Suppressor macrophage treated with lipopolysaccharide for 4 hours (primary cell): Measurements from ENCODE around the gene USP17L12.
"Not testable (repeated sequence)": the region's sequence is repeated elsewhere in the genome, so short reads cannot be mapped to it uniquely, and the experiment has no call there.

Source experiments
- DNase-seq: peaks from one replicate; pipeline ENCODE4 v3.0.0-alpha.2; 2020

The USP17L12 gene, protein sequence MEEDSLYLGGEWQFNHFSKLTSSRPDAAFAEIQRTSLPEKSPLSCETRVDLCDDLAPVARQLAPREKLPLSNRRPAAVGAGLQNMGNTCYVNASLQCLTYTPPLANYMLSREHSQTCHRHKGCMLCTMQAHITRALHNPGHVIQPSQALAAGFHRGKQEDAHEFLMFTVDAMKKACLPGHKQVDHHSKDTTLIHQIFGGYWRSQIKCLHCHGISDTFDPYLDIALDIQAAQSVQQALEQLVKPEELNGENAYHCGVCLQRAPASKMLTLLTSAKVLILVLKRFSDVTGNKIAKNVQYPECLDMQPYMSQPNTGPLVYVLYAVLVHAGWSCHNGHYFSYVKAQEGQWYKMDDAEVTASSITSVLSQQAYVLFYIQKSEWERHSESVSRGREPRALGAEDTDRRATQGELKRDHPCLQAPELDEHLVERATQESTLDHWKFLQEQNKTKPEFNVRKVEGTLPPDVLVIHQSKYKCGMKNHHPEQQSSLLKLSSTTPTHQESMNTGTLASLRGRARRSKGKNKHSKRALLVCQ

GRCh38 chr4:9219852-9220251 is at the start of gene USP17L12:
TSS of gene USP17L12 (plus strand) at chr4:9220152. CDS start at chr4:9220152, 0 bp downstream.
- not testable (repeated sequence) for DNase-seq

DNA sequence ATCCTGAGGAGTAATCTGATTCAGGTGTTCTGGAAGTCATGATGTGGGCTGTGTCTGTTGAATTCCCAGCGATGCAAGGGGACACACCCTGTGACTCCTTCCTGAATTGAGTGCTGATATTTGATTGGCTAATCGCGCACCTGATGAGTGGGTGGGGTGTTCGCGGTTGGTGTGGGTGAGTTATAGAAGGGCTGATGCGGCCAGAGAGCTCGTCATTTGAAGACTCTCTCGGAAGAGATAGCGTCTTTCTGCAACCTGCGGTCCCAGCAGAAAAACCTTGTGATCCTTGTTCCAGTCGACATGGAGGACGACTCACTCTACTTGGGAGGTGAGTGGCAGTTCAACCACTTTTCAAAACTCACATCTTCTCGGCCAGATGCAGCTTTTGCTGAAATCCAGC is 9.6 kb upstream of the USP17L12 start, which contains the start of gene USP17L10:
TSS of gene USP17L10 (plus strand) at position 301 of the 400 bp plus-strand sequence. CDS start at position 301, 0 bp downstream.
- DNase-seq, result not testable (repeated sequence)

DNA sequence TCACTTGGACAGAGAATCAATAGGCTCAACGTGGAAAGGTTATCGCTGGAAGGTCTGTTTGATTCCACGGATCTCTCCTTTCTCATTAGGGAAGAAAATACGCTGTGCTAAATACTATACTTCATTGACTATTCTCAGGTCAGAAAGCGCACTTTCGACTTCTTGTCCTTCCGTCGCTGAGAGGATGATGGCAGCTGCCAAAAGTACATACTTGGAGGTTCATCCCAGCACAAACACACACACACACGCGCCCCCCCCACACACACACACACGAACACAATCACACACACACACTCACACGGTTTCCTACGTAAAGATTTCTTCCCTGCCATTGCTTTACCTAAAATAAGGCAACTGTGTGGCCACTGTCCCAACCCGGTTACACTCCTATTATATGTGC is 5.3 kb upstream of the USP17L12 start:
- DNase-seq, result not testable (repeated sequence)

DNA sequence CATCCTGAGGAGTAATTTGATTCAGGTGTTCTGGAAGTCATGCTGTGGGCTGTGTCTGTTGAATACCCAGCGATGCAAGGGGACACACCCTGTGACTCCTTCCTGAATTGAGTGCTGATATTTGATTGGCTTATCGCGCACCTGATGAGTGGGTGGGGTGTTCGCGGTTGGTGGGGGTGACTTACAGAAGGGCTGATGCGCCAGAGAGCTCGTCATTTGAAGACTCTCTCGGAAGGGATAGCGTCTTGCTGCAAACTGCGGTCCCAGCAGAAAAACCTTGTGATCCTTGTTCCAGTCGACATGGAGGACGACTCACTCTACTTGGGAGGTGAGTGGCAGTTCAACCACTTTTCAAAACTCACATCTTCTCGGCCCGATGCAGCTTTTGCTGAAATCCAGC is 4.8 kb upstream of the USP17L12 start, which contains the start of gene USP17L11:
TSS of gene USP17L11 (plus strand) at position 301 of the 400 bp plus-strand sequence. CDS start at position 301, 0 bp downstream.
- DNase-seq, result not testable (repeated sequence)

DNA sequence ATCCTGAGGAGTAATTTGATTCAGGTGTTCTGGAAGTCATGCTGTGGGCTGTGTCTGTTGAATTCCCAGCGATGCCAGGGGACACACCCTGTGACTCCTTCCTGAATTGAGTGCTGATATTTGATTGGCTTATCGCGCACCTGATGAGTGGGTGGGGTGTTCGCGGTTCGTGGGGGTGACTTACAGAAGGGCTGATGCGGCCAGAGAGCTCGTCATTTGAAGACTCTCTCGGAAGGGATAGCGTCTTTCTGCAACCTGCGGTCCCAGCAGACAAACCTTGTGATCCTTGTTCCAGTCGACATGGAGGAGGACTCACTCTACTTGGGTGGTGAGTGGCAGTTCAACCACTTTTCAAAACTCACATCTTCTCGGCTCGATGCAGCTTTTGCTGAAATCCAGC is 4.6 kb downstream of the USP17L12 start, which contains the start of gene USP17L13:
TSS of gene USP17L13 (plus strand) at position 301 of the 400 bp plus-strand sequence. CDS start at position 301, 0 bp downstream.
- not testable (repeated sequence) for DNase-seq

DNA sequence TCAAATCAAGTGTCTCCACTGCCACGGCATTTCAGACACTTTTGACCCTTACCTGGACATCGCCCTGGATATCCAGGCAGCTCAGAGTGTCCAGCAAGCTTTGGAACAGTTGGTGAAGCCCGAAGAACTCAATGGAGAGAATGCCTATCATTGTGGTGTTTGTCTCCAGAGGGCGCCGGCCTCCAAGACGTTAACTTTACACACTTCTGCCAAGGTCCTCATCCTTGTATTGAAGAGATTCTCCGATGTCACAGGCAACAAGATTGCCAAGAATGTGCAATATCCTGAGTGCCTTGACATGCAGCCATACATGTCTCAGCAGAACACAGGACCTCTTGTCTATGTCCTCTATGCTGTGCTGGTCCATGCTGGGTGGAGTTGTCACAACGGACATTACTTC is 10.3 kb downstream of the USP17L12 start:
- DNase-seq, result not testable (repeated sequence)

GRCh38 chr4:9234085-9234484 is 14.1 kb downstream of the USP17L12 start, which contains the start of gene USP17L15:
TSS of gene USP17L15 (plus strand) at chr4:9234385. CDS start at chr4:9234385, 0 bp downstream.
- not testable (repeated sequence) for DNase-seq

- not testable (repeated sequence) for DNase-seq
Observed at GRCh38 chr4:9238461-9238860, 18.5 kb downstream of the USP17L12 start.

- not testable (repeated sequence) for DNase-seq
Observed at GRCh38 chr4:9243579-9243978, 23.6 kb downstream of the USP17L12 start, which contains the start of gene USP17L17. TSS of gene USP17L17 (plus strand) at chr4:9243879. CDS start at chr4:9243879, 0 bp downstream.

DNA sequence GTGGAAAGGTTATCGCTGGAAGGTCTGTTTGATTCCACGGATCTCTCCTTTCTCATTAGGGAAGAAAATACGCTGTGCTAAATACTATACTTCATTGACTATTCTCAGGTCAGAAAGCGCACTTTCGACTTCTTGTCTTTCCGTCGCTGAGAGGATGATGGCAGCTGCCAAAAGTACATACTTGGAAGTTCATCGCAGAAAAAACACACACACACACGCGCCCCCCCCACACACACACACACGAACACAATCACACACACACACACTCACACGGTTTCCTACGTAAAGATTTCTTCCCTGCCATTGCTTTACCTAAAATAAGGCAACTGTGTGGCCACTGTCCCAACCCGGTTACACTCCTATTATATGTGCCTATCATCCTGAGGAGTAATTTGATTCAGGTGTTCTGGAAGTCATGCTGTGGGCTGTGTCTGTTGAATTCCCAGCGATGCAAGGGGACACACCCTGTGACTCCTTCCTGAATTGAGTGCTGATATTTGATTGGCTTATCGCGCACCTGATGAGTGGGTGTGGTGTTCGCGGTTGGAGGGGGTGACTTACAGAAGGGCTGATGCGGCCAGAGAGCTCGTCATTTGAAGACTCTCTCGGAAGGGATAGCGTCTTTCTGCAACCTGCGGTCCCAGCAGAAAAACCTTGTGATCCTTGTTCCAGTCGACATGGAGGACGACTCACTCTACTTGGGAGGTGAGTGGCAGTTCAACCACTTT is 28.2 kb downstream of the USP17L12 start, which contains the start of gene USP17L18:
TSS of gene USP17L18 (plus strand) at position 678 of the 728 bp plus-strand sequence. CDS start at position 678, 0 bp downstream.
- not testable (repeated sequence) for DNase-seq

DNA sequence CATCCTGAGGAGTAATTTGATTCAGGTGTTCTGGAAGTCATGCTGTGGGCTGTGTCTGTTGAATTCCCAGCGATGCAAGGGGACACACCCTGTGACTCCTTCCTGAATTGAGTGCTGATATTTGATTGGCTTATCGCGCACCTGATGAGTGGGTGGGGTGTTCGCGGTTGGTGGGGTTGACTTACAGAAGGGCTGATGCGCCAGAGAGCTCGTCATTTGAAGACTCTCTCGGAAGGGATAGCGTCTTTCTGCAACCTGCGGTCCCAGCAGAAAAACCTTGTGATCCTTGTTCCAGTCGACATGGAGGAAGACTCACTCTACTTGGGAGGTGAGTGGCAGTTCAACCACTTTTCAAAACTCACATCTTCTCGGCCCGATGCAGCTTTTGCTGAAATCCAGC is 33.1 kb downstream of the USP17L12 start, which contains the start of gene USP17L19:
TSS of gene USP17L19 (plus strand) at position 301 of the 400 bp plus-strand sequence. CDS start at position 301, 0 bp downstream.
- not testable (repeated sequence) for DNase-seq

DNA sequence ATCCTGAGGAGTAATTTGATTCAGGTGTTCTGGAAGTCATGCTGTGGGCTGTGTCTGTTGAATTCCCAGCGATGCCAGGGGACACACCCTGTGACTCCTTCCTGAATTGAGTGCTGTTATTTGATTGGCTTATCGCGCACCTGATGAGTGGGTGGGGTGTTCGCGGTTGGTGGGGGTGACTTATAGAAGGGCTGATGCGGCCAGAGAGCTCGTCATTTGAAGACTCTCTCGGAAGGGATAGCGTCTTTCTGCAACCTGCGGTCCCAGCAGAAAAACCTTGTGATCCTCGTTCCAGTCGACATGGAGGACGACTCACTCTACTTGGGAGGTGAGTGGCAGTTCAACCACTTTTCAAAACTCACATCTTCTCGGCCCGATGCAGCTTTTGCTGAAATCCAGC is 37.9 kb downstream of the USP17L12 start, which contains the start of gene USP17L20:
TSS of gene USP17L20 (plus strand) at position 301 of the 400 bp plus-strand sequence. CDS start at position 301, 0 bp downstream.
- DNase-seq, result not testable (repeated sequence)

- not testable (repeated sequence) for DNase-seq
Observed at GRCh38 chr4:9262572-9262971, 42.6 kb downstream of the USP17L12 start, which contains the start of gene USP17L21. TSS of gene USP17L21 (plus strand) at chr4:9262872. CDS start at chr4:9262872, 0 bp downstream.

GRCh38 chr4:9267319-9267718 is 47.4 kb downstream of the USP17L12 start, which contains the start of gene USP17L22:
TSS of gene USP17L22 (plus strand) at chr4:9267619. CDS start at chr4:9267619, 0 bp downstream.
- not testable (repeated sequence) for DNase-seq
